HepG2 (cell line): ENCODE results near the gene RPS6KL1. TPM values are rescaled to one million over a fixed set of nuclear protein-coding genes. Genes with fewer than 3 reads are reported as not detected.

Experiments
- ARID2 ChIP-seq: sonication (generic); formaldehyde crosslinking; IDR thresholded peaks from 2 replicates; pipeline ENCODE4 v1.8.1; 2022; ENCODE audit warnings: mild to moderate bottlenecking, missing genetic modification reagents, borderline replicate concordance
- ARID4A ChIP-seq: sonication (generic); formaldehyde crosslinking; IDR thresholded peaks from 2 replicates; pipeline ENCODE4 v1.5.0; 2020; ENCODE audit warnings: mild to moderate bottlenecking, missing genetic modification reagents, borderline replicate concordance
- E2F5 ChIP-seq: sonication (generic); formaldehyde crosslinking; conservative IDR thresholded peaks from 2 replicates; pipeline ENCODE4 v1.4.0; 2020; ENCODE audit warnings: missing genetic modification reagents
- HDAC1 ChIP-seq: sonication (generic); formaldehyde crosslinking; IDR thresholded peaks from 2 replicates; pipeline ENCODE4 v1.5.1; 2020; ENCODE audit warnings: mild to moderate bottlenecking, missing genetic modification reagents
- IRF2 ChIP-seq: IDR thresholded peaks from 2 replicates; pipeline ENCODE4 v1.6.1; 2018; ENCODE audit warnings: missing genetic modification reagents, missing compliant biosample characterization
- PAF1 ChIP-seq: IDR thresholded peaks from 2 replicates; pipeline ENCODE4 v1.6.1; 2016; ENCODE audit warnings: missing genetic modification reagents, missing compliant biosample characterization
- PHF8 ChIP-seq: sonication (generic); formaldehyde crosslinking; IDR thresholded peaks from 2 replicates; pipeline ENCODE4 v1.5.0; 2020; ENCODE audit warnings: missing genetic modification reagents
- PTBP1 ChIP-seq: fragments of 200-400 bp; formaldehyde crosslinking; IDR thresholded peaks from 2 replicates; pipeline ENCODE4 v1.6.1; 2018; ENCODE audit warnings: low read length, low read depth; ENCODE audit not compliant: poor library complexity, severe bottlenecking
- RBAK ChIP-seq: sonication (generic); formaldehyde crosslinking; IDR thresholded peaks from 2 replicates; pipeline ENCODE4 v1.5.1; 2020; ENCODE audit warnings: mild to moderate bottlenecking, missing genetic modification reagents
- SP140L ChIP-seq: sonication (generic); formaldehyde crosslinking; IDR thresholded peaks from 2 replicates; pipeline ENCODE4 v1.4.0; 2020; ENCODE audit warnings: missing genetic modification reagents, borderline replicate concordance
- YY1 ChIP-seq: IDR thresholded peaks from 2 replicates; pipeline ENCODE4 v1.6.1; 2011; ENCODE audit warnings: low read length, low read depth, moderate library complexity, mild to moderate bottlenecking; ENCODE audit not compliant: insufficient read depth, insufficient replicate concordance
- ZBTB21 ChIP-seq: sonication (generic); formaldehyde crosslinking; IDR thresholded peaks from 2 replicates; pipeline ENCODE4 v1.4.0; 2020; ENCODE audit warnings: missing genetic modification reagents
- ZNF160 ChIP-seq: sonication (generic); formaldehyde crosslinking; IDR thresholded peaks from 2 replicates; pipeline ENCODE4 v1.8.0; 2022; ENCODE audit warnings: mild to moderate bottlenecking, inconsistent platforms, missing genetic modification reagents
- ZNF44 ChIP-seq: sonication (generic); formaldehyde crosslinking; IDR thresholded peaks from 2 replicates; pipeline ENCODE4 v1.5.1; 2020; ENCODE audit warnings: mild to moderate bottlenecking, missing genetic modification reagents
- ZNF546 ChIP-seq: sonication (generic); formaldehyde crosslinking; conservative IDR thresholded peaks from 2 replicates; pipeline ENCODE4 v1.8.1; 2023; ENCODE audit warnings: mild to moderate bottlenecking, missing genetic modification reagents
- ZNF615 ChIP-seq: sonication (generic); formaldehyde crosslinking; IDR thresholded peaks from 2 replicates; pipeline ENCODE4 v1.5.0; 2020; ENCODE audit warnings: mild to moderate bottlenecking, missing genetic modification reagents, borderline replicate concordance
- ZNF619 ChIP-seq: sonication (generic); formaldehyde crosslinking; IDR thresholded peaks from 2 replicates; pipeline ENCODE4 v1.4.0; 2020; ENCODE audit warnings: mild to moderate bottlenecking, missing genetic modification reagents
- ZNF670 ChIP-seq: sonication (generic); formaldehyde crosslinking; IDR thresholded peaks from 2 replicates; pipeline ENCODE4 v1.8.0; 2022; ENCODE audit warnings: mild to moderate bottlenecking, missing genetic modification reagents, borderline replicate concordance
- ZNF879 ChIP-seq: sonication (generic); formaldehyde crosslinking; IDR thresholded peaks from 2 replicates; pipeline ENCODE4 v1.8.1; 2023; ENCODE audit warnings: missing genetic modification reagents
- ZSCAN21 ChIP-seq: sonication (generic); formaldehyde crosslinking; IDR thresholded peaks from 2 replicates; pipeline ENCODE4 v1.8.0; 2022; ENCODE audit warnings: mild to moderate bottlenecking, missing genetic modification reagents, moderate library complexity, borderline replicate concordance
- ZSCAN9 ChIP-seq: IDR thresholded peaks from 2 replicates; pipeline ENCODE4 v1.6.1; 2016; ENCODE audit warnings: borderline replicate concordance
- polyA plus RNA-seq, 8 experiments: library from polyadenylated mRNA; depleted of rRNA in 3 of 8; stranded (reverse) in 7 of 8; unstranded in 1 of 8; fragments of >200 nt; fragmentation: Illumina TruSeq in 4 of 8; extraction: Trizol in 4 of 8; gene quantifications; 2 replicates each; pipeline versions ENCODE4 v1.2.1 to v1.2.3, GENCODE V29; 2011 to 2016; ENCODE audit warnings: low read depth in 4 of 8, missing spikeins in 1 of 8, mixed read lengths in 1 of 8; ENCODE audit not compliant: insufficient read depth in 1 of 8
- total RNA-seq, 5 experiments: library from RNA; depleted of rRNA; stranded (reverse); fragments of >200 nt; fragmentation: Illumina TruSeq; extraction: Trizol; gene quantifications; 2 replicates each; pipeline ENCODE4 v1.2.3, GENCODE V29; 2016; ENCODE audit warnings: low read depth in 1 of 5
- TF ChIP-seq, protein P1 (sequence below): sonication (generic); formaldehyde crosslinking; IDR thresholded peaks from 2 replicates; pipeline ENCODE4 v1.9.0; 2021; ENCODE audit warnings: missing genetic modification reagents, borderline replicate concordance

Gene RPS6KL1
- total and polyA plus RNA-seq, 2 of the 13 experiments (the other 11 are each of a cell fraction or from before 2014, with no cell fraction given), result 6.5 to 11.5 TPM

- TF ChIP-seq, protein P1, sequence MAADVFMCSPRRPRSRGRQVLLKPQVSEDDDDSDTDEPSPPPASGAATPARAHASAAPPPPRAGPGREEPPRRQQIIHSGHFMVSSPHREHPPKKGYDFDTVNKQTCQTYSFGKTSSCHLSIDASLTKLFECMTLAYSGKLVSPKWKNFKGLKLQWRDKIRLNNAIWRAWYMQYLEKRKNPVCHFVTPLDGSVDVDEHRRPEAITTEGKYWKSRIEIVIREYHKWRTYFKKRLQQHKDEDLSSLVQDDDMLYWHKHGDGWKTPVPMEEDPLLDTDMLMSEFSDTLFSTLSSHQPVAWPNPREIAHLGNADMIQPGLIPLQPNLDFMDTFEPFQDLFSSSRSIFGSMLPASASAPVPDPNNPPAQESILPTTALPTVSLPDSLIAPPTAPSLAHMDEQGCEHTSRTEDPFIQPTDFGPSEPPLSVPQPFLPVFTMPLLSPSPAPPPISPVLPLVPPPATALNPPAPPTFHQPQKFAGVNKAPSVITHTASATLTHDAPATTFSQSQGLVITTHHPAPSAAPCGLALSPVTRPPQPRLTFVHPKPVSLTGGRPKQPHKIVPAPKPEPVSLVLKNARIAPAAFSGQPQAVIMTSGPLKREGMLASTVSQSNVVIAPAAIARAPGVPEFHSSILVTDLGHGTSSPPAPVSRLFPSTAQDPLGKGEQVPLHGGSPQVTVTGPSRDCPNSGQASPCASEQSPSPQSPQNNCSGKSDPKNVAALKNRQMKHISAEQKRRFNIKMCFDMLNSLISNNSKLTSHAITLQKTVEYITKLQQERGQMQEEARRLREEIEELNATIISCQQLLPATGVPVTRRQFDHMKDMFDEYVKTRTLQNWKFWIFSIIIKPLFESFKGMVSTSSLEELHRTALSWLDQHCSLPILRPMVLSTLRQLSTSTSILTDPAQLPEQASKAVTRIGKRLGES (CRISPR knock-in tag), result no peak
- TF ChIP-seq ZNF160 (CRISPR knock-in tag) (no peak; the same call in 1 of the 2 replicates), PAF1 (CRISPR knock-in tag) (no peak), ZNF670 (CRISPR knock-in tag) (no peak; the same call in 1 of the 2 replicates), E2F5 (no peak), ZNF44 (CRISPR knock-in tag) (no peak), ARID4A (CRISPR knock-in tag) (peak; percentile 23; the same call in 1 of the 2 replicates), ZSCAN9 (CRISPR knock-in tag) (no peak), PHF8 (CRISPR knock-in tag) (peak; percentile 46; the same call in 1 of the 2 replicates), YY1 (no peak), ZNF619 (CRISPR knock-in tag) (no peak), ZBTB21 (no peak), SP140L (CRISPR knock-in tag) (no peak), ZNF879 (CRISPR knock-in tag) (no peak), ZNF546 (CRISPR knock-in tag) (no peak), PTBP1 (no peak), RBAK (CRISPR knock-in tag) (no peak), ZNF615 (CRISPR knock-in tag) (no peak), IRF2 (0 out of 2 replicates have a peak, but pooled peaks have one; percentile 5), ARID2 (no peak; the same call in 1 of the 2 replicates), ZSCAN21 (no peak), HDAC1 (CRISPR knock-in tag) (peak; percentile 39; the same call in 1 of the 2 replicates)
Measured at GRCh38 chr14:74951443-74952179, 28.6 kb upstream of the RPS6KL1 start (continued).
